Endothelial cell of umbilical vein (primary cell): ENCODE data around the gene MZT2A. TPM values are rescaled to one million over a fixed set of nuclear protein-coding genes. Genes with fewer than 3 reads are reported as not detected.
A peak's percentile ranks its signal among the peaks of the same experiment; 100 is the strongest.
"Not testable (repeated sequence)": the region's sequence is repeated elsewhere in the genome, so short reads cannot be mapped to it uniquely, and the experiment has no call there.

Experiments used
- BruUV-seq: library from RNA; stranded (reverse); fragments of 400-500 nt; replicated peaks from 2 replicates; lab custom pipeline; 2021; lab: Mats Ljungman, UMichigan
- CTCF ChIA-PET: fragments of 300-600, 350-600 bp; sonication (Branson Sonifier 250); formaldehyde crosslinking; loops from one replicate; lab custom pipeline; 2021; ENCODE audit warnings: antibody characterized with exemption, inconsistent platforms; lab: Charles Lee
- POLR2A ChIA-PET: fragments of 300-600, 350-600 bp; sonication (Branson Sonifier 250); formaldehyde crosslinking; loops from one replicate; lab custom pipeline; 2021; ENCODE audit warnings: antibody characterized with exemption, inconsistent platforms; lab: Charles Lee
- DNase-seq: peaks from one replicate; pipeline ENCODE4 v3.0.0-alpha.2; 2011; ENCODE audit warnings: low read depth, low spot score
- FAIRE-seq: peaks from 2 replicates; lab custom pipeline; 2011; peaks lifted over from hg19 to GRCh38; lab: Jason Lieb, UNC
- H2AFZ ChIP-seq: 2 replicates; pipeline ENCODE4 v1.6.0; 2012; ENCODE audit warnings: low read depth, low read length, control low read depth, inconsistent platforms
- H3K27ac ChIP-seq: 2 replicates; pipeline ENCODE4 v1.5.1; 2011; ENCODE audit warnings: low read depth, mild to moderate bottlenecking, control low read depth, low read length, moderate library complexity; ENCODE audit not compliant: insufficient read depth
- H3K27me3 ChIP-seq, 2 experiments: 2 replicates each; pipeline versions ENCODE4 v1.6.0 to v1.6.1; 2011; ENCODE audit warnings: low read length in 2 of 2, mixed read lengths in 1 of 2; ENCODE audit not compliant: control insufficient read depth in 2 of 2, insufficient read depth in 2 of 2
- H3K36me3 ChIP-seq, 2 experiments: 2 replicates in 1 of 2; 3 replicates in 1 of 2; pipeline ENCODE4 v1.5.1; 2011; ENCODE audit warnings: low read length in 2 of 2, mild to moderate bottlenecking in 1 of 2, moderate library complexity in 1 of 2; ENCODE audit not compliant: control insufficient read depth in 2 of 2, insufficient read depth in 2 of 2; ENCODE audit errors: extremely low read depth in 1 of 2
- H3K4me1 ChIP-seq: 3 replicates; pipeline ENCODE4 v1.5.1; 2011; ENCODE audit warnings: mild to moderate bottlenecking, low read length; ENCODE audit not compliant: control insufficient read depth, insufficient read depth; ENCODE audit errors: extremely low read depth
- H3K4me2 ChIP-seq: 2 replicates; pipeline ENCODE4 v1.6.1; 2011; ENCODE audit warnings: low read length, control low read depth, mixed read lengths; ENCODE audit not compliant: insufficient read depth
- H3K4me3 ChIP-seq, 3 experiments: fragments of 200-600 bp in 1 of 3; sonication (generic), shearing (Covaris generic) in 1 of 3; replicated peaks in 1 of 3; 2 replicates each; pipeline ENCODE4 v1.5.1; 2011 to 2016; ENCODE audit warnings: control low read depth in 3 of 3, low read length in 3 of 3, mild to moderate bottlenecking in 2 of 3, inconsistent platforms in 1 of 3, low read depth in 1 of 3, moderate library complexity in 1 of 3; ENCODE audit not compliant: insufficient read depth in 1 of 3
- H3K79me2 ChIP-seq: 2 replicates; pipeline ENCODE4 v1.6.0; 2012; ENCODE audit warnings: low read length, inconsistent platforms; ENCODE audit not compliant: control insufficient read depth, insufficient read depth
- H3K9ac ChIP-seq: replicated peaks from 2 replicates; pipeline ENCODE3; 2011; ENCODE audit warnings: low read length, control low read depth; ENCODE audit not compliant: insufficient read depth; ENCODE audit errors: extremely low read depth
- H3K9me1 ChIP-seq: replicated peaks from 3 replicates; pipeline ENCODE4 v1.6.0; 2011; ENCODE audit warnings: mild to moderate bottlenecking, low read length; ENCODE audit not compliant: control insufficient read depth, insufficient read depth; ENCODE audit errors: extremely low read depth
- H3K9me3 ChIP-seq: replicated peaks from 2 replicates; pipeline ENCODE4 v1.5.1; 2012; ENCODE audit warnings: low read length, inconsistent platforms; ENCODE audit not compliant: control insufficient read depth, insufficient read depth
- H4K20me1 ChIP-seq: replicated peaks from 2 replicates; pipeline ENCODE3; 2011; ENCODE audit warnings: mild to moderate bottlenecking, low read length; ENCODE audit not compliant: control insufficient read depth, insufficient read depth; ENCODE audit errors: extremely low read depth
- dilution Hi-C: fragments of 300-500 bp; cut with MboI; formaldehyde crosslinking; loops from one replicate; pipeline ENCODE4 v1.15.0; 2019; ENCODE audit warnings: low sequenced_read_pairs; ENCODE audit not compliant: extremely low pct_ligation_motif_present
- intact Hi-C: fragments of 100-400 bp; cut with micrococcal nuclease; formaldehyde crosslinking; loops from one replicate; pipeline ENCODE4 v1.10.0; 2022
- polyA plus RNA-seq, 4 experiments: library from polyadenylated mRNA; depleted of rRNA in 3 of 4; stranded (reverse) in 3 of 4; unstranded in 1 of 4; fragments of >200 nt; gene quantifications; 2 replicates each; pipeline versions ENCODE4 v1.2.1 to v1.2.3, GENCODE V29; 2011 to 2012; ENCODE audit warnings: missing spikeins in 1 of 4
- total RNA-seq: library from RNA; stranded (reverse); gene quantifications from 2 replicates; pipeline ENCODE4 v1.2.3, GENCODE V29; 2021

The MZT2A gene
- total and polyA plus RNA-seq, 2 donors (not counting 3 experiments of a cell fraction or from before 2014, with no cell fraction given): 117 to 170 TPM

DNA sequence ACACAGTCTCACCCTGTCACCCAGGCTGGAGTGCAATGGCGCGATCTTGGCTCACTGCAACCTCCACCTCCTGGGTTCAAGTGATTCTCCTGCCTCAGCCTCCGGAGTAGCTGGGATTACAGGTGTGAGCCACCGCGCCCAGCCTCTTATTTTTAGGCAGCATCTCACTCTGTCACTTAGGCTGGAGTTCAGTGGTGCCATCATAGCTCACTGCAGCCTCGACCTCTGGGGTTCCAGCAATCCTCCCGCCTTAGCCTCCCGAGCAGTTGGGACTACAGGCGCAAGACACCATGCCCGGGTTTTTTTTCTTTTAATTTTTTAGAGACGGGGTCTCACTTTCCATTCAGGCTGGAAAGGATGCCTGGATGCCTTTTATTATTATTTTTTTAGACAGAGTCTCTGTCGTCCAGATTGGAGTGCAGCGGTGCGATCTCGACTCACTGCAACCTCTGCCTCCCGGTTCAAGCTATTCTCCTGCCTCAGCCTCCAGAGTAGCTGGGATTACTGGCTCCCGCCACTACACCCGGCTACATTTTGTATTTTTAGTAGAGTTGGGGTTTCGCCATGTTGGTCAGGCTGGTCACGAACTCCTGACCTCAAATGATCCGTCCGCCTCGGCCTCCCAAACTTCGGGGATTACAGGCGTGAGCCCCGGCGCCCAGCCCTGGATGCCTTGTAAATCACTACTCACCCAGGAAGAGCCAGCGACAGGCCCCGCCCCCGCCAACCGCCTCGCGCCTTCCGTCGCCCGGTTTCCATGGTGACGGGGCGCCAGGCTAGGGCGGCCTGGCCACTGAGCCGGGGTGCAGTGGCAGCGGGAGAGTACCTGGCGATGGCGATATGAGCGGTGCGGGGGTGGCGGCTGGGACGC is 35.2 kb upstream of the MZT2A start, which contains the start of gene CCDC74A:
Gene CCDC74A (plus strand): TSS at position 758 of the 871 bp plus-strand sequence. CDS start 83 bp downstream, at position 841.
- intact Hi-C loops: loop anchor here (5.0 kb wide), 1 partner anchor 35 kb away; the partner anchor contains the start of gene MZT2A
- H4K20me1 ChIP-seq, H3K36me3 ChIP-seq, H3K79me2 ChIP-seq, dilution Hi-C loops, H3K9me3 ChIP-seq, DNase-seq, BruUV-seq, H3K9ac ChIP-seq, POLR2A ChIA-PET, H3K9me1 ChIP-seq, H3K27ac ChIP-seq, H3K4me1 ChIP-seq, H3K27me3 ChIP-seq: not testable (repeated sequence)
- Histone ChIP-seq H3K4me3 (peak within 1 kb of the TSS; percentile 25 to 40 (median 37)), H3K4me2 (peak within 1 kb of the TSS; percentile 42), H2AFZ (peak within 1 kb of the TSS; percentile 90)
- FAIRE-seq: peak; percentile 93
- CTCF ChIA-PET: interaction anchor here (1.0 kb wide), 1 partner anchor 34 kb away, joined by 3 read pairs; no protein-coding TSS in a partner anchor

DNA sequence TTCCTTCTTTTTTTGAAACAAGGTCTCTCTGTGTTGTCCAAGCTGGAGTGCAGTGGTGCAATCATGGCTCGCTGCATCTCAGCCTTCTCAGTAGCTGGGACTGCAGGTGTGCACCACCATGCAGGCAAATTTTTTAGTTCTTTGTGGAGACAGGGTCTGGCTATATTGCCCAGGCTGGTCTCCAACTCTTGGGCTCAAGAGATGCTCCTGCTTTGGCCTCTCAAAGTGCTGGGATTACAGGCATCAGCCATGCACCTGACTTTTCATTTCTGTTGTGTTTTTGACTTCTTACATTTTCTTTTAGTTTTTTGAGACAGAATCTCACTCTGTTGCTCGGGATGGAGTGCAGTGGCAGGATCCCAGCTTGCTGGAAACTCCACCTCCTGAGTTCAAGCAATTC is 33.1 kb upstream of the MZT2A start:
- H3K79me2 ChIP-seq, H3K4me2 ChIP-seq, H3K27ac ChIP-seq, dilution Hi-C loops, H3K9me3 ChIP-seq, CTCF ChIA-PET, H4K20me1 ChIP-seq, H3K9me1 ChIP-seq, POLR2A ChIA-PET, H3K36me3 ChIP-seq, H3K27me3 ChIP-seq, BruUV-seq, H2AFZ ChIP-seq, H3K4me3 ChIP-seq, H3K9ac ChIP-seq, DNase-seq, H3K4me1 ChIP-seq: not testable (repeated sequence)
- intact Hi-C loops: loop anchor here (5.0 kb wide), 1 partner anchor 33 kb away; the partner anchor contains the start of gene MZT2A
- FAIRE-seq: peak; percentile 52
